SIG-M5 treated with dmso at 0.1 percent for 504 hours (cell line): Measurements from ENCODE around the gene FYN.
"Not testable (repeated sequence)": the region's sequence is repeated elsewhere in the genome, so short reads cannot be mapped to it uniquely, and the experiment has no call there.

Source experiments
- DNase-seq: peaks from one replicate; lab custom pipeline; 2025; ENCODE audit not compliant: unreplicated experiment; lab: John Stamatoyannopoulos, UW

The FYN gene

DNA sequence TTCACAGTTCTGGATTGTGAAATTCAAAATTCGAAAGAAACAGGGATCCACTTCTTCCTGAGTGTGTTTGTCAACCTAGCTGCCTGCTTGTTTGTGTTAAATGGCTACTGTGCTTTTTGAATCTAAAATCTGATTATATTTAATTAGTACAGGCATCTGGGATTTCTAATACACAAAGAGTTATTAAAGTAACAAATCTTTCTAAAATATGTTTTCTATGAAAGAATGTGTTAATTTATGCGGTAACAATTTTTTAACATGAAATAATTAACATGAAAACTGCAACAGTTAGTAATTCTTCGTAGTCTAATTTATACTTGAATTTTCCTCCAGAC, 186.4 kb downstream of the FYN start:
- no peak for DNase-seq

DNA sequence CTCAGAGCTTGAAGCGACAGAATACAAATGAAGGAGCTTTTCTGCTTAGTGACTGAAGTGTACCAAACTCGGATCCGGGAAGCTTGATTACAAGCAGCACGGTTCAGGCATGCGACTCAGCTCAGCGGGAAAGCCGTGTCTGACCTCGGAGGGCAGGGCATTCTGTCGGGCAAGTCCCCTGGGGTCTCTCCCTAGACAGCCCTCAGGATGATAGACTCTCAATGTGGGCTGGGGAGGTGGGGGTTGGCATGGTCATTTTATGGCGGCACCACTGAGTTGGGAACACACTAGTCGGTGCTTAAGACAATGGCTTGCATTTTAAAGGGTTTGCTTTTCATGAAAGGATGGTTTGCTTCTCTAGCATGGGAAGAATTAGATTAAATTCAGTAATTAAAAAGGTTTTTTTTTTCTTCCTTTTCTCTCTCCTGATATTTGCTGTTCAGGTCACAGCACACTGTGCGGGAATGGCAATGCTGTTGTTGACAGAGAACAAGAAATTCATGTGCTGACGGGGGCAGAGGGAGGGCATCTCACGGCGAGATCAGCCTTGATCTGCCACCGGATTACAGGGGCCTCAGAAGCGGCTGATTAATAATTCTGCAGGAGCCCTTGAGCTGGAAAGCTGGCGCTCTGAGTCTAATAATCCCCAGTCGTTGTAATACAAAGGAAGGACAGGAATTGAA, 186.9 kb downstream of the FYN start:
- no peak for DNase-seq

DNA sequence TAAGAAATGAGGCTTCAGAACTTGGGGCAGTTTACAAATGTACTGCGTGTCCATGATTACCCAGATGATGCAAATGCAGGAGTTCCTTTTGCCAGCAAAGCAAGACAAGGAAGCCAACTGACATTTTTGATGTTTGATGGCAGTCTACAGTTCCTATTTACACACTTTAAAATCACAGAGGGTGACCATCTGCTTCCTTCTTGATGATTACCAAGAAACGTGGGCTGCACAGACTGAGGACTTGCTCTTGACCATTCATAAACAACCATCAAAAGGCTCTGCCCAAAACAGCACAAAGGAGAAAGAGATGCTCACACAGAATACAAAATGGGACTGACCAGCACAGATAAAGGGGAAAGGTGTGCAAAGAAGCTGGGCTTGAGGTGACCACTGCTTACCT, 187.7 kb downstream of the FYN start:
- DNase-seq: no peak

DNA sequence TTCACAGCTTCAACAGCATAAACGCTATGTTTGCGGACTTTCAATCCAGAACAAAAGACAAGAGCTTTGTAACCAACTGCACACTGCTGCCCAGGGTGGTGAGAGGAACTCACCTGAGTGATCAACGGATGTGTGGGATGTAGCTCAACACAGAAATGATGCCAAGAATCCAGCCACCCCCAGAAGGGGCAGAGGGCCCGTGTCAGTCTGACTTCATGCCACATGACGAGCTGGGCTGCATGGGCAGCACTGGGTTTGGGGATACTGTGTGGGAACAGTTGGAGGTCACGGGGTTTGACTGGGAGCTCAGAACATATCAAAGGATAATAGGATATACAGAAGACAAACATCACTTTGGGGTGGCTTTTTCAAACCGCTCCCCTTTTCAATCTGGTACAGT, 188.2 kb downstream of the FYN start:
- no peak for DNase-seq

DNA sequence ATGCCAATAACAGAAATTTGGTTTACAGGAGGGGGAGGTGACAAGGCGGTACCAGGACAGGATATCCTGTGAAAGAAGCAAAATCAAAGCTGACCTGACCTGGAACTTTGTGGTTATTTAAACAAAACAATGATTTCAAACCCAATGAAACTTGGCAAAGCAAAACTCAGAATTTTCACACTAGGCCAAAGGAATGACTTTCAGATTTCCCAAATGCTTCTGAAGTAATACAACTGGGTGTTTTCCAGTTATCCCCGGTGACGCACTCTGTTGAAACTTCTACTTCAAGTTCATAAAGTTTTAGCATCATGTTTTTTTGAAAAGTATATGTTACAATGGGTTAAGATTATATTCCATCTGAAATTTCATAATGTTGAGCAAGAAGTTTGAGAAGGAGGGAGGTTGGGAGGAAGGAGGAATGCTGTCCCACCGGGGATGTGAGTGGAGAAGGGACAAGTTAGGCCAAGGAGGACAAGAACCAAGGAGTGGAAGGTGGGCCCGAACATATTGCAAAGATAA, 189.4 kb downstream of the FYN start:
- DNase-seq: no peak

DNA sequence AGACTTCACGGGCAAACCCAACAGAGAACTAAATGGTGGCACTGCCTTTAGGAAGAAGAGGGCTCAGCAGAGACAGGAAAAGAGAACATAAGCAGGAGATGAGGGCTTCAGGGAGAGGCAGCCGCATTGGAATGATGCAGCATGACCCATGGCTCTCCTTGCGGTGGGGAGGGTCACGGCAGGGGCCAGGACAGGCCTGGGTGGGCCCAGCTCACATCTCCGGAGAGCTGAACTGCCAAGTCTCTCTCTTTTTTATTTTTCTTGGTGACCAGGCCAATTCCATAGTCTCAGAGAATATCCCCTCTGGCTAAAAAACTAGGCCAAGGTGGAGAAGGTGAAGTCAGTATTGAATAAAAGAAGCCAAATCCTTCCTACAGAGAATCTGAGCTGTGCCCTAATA, 190.1 kb downstream of the FYN start:
- DNase-seq: no peak

DNA sequence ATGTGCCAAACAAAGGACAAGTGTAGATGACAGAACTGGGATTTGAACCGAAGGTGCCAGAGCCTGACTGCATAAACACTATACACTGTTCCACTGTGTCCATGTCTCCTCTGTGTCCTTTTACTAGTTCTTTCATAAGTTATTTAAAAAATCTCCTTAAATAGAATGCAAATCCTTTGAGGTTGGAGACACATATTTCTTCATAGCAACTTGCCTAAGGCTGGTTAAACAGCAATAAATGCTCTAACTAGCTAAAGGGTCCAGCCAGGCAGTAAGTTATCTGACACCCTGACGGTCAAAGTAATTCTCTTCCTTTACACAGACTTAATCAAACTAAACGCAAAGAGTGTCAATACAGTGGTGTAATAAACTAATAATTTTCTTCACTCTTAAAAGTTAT, 191.4 kb downstream of the FYN start:
- DNase-seq: no peak

DNA sequence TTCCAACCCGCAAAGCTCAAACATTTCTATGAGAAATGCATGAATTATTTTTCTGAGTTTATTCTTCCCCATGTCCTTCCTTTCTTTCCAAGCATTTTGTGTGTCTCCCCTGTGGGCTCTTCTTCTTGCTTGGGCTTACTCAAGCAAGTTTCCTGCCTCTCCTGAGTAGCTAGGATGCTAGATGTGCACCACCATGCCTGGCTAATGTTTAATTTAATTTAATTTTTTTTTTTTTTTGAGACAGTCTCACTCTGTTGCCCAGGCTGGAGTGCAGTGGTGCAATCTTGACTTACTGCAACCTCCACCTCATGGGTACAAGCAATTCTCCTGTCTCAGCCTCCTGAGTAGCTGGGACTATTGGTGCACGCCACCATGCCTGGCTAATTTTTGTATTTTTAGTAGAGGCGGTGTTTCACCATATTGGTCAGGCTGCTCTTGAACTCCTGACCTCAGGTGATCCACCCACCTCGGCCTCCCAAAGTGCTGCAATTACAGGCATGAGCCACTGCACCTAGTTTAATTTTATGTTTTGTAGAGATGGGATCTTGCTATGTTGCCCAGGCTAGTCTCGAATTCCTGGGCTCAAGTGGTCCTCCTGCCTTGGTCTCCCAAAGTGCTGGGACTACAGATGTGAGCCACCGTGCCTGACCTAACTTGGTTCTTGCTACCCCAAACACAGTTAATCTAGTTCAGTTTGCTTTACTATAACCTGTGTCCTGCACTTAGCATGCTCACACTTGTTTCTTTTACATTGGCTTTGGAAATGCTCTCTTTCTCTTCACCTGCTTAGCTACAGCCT, 192.2 kb downstream of the FYN start:
- DNase-seq: not testable (repeated sequence)

DNA sequence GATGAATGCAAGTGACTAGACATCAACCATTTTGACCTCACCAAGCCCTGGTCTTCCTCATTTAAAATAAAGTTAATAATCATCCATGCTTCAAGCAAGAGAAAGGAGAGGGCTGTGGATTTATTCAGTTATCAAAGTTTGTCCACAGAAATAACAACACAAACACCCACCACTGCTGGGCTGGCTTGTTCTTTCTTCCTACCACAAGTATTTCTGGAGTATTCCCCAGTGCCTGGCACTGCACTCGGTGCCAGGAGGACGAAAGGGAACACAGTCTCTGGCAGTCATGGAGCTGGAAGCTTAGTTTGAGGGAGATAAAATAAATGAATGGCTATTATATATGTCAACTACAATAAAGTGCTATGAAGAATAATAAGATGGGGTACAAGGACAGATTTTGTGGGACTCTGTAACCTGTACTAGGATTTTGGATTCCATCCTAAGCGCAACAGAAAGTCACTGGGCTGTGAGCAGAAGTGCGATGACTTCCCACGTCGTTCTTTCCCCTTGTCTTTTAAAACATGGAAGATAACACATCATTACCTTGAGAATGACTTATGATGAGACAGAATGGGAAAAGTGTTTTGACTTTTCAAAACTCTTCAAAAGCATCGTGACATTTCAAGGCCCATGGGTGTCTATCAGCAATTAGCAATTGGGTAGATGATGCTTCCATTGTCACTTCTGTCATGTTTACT, 193.1 kb downstream of the FYN start:
- no peak for DNase-seq

DNA sequence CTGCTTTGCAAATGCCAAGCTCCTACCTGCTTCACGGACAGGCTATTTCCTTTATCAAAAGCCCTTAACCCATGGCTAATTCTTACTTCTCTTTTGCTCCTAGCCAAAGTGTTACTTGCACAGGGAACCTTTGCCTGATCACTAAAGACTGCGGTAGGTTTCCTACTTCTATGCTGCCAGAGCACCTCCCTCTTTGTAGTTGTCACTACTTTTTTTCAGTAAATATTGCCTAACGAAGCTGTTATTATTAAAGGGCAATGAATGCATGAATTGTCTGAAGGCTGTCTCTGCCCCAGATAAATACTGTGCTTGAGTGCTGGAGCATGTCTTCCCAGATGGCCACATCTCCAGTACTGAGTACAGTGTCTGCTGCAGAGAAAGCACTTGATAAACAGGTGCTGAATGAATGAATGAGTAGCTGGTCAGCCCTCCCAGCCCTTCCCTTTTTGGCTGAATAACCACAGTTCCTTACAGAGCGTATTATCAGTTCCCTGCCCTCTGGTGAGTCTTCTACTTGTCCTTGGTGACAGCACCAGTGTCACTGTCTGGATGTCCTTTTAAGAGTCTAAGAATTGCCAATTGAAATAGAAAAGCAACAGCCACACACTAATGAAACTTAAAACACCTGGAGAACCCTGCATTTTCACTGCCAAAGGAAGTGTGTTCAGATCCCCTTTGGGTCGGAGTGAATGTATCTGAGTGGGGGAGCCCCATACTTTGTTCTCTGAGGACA, 194.0 kb downstream of the FYN start:
- no peak for DNase-seq

DNA sequence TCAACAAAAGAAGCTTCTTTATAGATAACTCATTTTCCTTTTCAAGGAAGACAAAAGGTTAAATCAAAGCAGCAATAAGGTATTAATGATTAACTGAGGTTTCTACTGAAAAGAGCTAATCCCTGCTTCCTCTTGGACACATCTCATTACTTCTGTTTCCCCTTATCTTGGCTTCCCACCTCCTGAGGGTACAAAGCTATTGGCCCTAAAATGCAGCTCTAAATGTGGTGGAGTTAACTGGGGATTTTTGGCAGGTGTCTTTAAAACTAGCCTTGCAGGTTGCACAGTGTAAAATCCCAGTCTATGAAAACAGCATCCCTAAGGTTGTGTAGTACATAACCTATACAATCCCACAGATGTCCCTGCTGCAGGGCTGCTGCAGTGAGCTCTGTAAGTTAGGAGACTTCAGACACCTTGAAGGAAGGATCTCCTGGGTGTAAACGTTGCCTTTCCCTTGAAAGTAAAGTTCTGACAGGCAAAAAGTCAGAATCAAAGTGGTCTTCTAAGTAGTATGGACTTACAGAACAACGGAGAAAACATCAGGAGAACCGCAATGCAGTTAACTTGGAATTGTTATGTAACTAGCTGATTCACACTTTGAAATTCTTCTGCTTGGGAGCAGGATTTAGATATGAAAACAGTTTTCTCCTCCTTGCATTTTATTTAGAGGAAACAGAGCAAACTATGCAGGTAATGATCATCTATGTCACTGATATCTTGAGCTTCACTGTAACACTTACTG, 195.8 kb downstream of the FYN start:
- no peak for DNase-seq

DNA sequence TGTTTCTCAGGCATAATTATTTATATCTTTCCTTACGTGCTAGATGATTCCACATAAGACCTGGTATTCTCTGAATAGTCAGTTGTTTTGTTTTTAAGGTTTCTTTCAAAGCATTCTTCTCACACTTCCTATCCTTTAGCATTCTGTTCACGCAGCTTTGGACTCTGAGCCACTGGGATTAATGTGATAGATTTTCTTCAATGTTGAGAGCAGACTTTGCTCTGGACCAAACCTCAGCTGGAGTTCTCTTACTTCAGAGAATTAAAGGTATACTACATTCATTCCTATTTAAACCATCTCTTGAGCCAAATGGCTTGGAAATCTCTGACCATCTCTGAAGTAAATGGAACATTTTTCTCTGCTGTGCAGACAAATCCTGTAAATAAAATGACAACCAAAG, 196.9 kb downstream of the FYN start:
- no peak for DNase-seq

DNA sequence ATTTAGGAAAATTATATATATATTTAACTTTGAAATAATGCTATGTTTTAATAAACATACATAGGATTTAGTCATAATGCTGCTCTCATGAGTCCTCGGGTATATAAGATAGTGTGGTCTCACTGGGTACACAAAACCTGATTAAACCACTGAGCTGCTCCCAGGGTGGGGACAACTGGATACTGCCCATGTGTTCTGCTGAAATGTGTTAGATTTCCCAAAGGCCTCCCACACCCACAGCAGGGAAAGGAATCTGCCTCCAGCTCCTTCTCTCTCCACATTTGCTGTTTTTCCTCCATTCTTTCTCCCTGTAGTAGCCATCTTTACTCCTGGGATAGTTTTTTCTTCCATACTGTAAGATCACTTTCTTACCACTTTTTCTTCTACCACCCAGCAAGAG, 198.4 kb downstream of the FYN start:
- DNase-seq: no peak

DNA sequence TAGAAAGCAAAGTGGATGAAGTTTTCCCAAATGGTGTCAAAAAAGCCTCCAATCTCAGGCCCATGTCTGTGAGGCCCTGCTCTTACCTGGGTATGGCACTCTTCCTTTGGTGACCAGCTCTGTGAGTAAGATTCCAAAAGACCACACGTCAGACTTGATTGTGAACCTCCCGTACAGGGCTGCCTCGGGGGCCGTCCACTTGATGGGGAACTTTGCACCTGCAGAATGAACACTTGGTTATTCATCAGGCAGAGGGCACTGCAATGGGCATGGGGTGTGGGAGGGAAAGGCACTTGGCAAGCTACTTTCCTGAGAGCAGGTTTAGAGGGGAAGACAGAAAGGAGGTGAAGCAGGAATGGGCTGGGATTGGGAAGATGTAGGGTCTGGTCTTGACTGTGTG, 198.8 kb downstream of the FYN start:
- no peak for DNase-seq

DNA sequence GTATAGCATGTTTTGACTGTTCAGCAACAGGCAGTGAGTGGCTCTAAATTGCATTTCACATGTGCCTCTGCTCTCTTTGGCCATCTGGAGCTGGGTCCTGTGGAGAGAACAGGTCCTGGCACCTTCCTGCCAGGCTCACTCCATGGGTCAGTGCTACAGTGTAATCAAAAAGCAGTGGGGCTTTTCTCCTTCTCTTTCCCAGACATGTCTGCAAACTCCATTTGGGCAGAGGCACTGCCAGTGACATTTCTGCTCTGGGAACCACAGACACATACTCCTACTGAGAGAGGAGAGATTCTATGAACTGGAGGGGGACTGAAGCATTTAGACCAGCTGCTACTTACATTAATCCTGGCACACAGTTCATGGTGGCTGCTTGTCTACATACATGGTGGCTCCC, 199.3 kb downstream of the FYN start:
- no peak for DNase-seq

DNA sequence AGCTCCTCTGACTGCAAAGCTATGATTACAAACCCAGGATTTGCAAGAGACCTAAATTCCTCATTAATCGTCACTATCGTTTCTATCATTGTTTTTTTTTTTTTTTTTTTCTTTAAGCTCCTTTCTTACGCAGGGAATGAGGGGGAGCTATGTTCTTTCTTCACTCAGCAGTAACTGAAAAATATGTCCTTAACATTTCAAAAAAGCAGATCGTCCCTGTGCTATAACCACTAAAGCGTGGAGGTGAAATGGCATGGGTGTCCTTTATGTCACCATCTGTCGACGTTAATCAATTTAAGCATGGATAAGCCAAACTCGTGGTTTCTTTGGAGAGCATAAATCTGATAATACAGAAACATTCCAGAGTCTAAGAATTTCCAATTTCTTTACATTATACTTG, 199.7 kb downstream of the FYN start:
- DNase-seq: no peak

DNA sequence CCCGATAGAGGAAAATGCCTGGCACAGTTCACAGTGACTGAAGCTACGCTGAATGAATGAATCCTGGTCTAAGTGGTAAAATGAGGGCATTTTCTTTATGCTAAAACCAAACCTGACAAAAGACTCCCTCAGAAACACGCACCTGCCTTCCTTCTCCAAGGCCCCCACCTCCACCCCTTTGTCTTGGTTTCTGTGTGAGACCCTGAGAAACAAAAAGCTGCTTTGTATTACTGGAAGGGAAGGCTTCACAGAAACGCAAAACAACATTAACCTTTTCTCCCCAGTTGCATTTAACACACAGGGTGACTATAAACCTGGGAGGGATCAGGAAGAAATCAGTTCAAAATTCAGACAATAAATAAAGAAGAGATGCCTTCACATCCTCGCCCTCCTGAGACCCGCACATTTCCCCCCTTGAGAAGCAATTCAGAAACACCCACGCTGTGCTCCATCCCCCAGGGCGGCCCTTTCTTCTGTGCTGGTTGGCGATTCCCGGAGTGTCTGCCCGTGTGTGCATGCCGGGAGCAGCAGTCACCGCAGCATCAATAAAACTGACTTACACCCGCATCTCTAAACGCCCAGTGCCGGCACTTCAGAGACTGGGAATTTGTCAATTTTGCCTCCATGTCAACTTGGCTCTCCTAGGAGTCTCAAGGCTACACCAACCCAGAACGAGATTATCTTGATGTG, 200.3 kb downstream of the FYN start:
- DNase-seq: no peak

DNA sequence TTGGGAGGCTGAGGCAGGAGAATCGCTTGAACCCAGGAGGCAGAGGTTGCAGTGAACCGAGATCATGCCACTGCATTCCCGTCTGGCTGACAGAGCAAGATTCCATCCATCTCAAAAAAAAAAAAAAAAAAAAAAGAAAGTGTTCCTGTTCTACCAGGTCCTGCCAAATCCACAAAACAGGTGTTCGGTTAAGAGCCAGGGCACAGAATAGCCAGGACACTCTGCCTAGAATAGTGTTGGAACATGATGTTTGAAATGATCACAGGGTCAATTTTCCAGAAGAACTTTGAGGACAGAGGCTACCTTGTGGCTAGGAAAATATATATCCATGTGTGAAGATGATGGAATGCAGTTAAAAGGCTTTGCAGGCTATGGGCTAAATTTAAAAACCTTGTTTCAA, 203.9 kb downstream of the FYN start:
- DNase-seq: no peak

DNA sequence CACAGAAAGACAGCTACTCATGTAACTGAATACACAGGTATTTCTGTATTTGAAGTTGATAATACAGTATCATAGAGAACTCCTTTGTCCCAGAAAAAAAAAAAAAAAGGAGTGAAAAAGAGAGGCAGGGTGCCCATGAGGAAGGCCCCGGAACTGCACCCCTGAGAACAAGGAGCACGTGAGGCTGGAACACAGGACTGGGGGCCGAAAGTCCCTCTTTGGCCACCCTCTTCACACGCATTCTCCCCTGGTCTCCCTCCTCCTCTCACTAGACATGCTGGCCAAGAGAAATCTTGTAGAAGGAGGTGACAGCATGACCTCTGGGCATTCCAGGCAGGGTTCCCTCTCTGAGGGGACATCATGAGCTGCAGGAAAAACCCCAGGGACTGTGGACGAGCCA, 204.8 kb downstream of the FYN start:
- no peak for DNase-seq

DNA sequence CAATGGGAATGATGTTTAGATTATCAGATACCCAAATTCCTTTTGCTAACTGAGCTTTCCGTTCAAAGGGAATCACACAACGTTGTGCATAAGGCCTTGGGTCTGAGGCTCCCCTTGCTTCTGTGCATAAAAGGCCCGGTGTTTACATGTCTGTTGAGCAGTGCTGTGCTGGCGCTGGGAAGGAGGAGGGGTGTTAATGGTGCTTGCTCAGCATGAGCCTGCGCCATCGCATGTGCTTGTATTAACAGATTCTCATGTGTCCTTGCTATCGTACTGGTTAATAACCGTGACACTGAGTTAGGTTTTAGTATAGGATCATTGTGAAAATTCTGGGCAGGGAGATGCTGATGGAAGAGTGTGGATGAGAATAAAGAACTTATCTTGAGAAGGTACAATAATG, 205.3 kb downstream of the FYN start:
- no peak for DNase-seq
